ENCODE data around the gene ARHGAP26. TPM values are rescaled to one million over a fixed set of nuclear protein-coding genes. Genes with fewer than 3 reads are reported as not detected.

Gene ARHGAP26
- total RNA-seq, 1 experiment from 2014 or later: 65.5 TPM

GRCh38 chr5:142982821-142983200 lies 212.6 kb downstream of the ARHGAP26 start:
- no TSS peak for BruUV-seq (replicated peaks)
- in situ Hi-C loops (cut with HindIII; ENCODE audit: low pct_unique_long_range_greater_than_20kb, low sequenced_read_pairs) (no loop called here), intact Hi-C loops (cut with micrococcal nuclease; ENCODE audit: unreplicated experiment) (no loop called here)
- POLR2A ChIA-PET: no interaction called here
- H3K27ac ChIP-seq (ENCODE audit: low read length): no peak overlapping the region
- H3K27me3 ChIP-seq (ENCODE audit: control insufficient read depth, insufficient read depth, low read length): no peaks in the 10 kb centered on the region
- CTCF ChIA-PET: no interaction called here
- no peaks in the 10 kb centered on the region for H3K9me3 ChIP-seq (ENCODE audit: control insufficient read depth, insufficient read depth, low read depth, low read length)
- TF ChIP-seq CTCF (IDR thresholded peaks at IDR 0.05) (peak; percentile 25), POLR2AphosphoS5 (IDR thresholded peaks at IDR 0.05; ENCODE audit: low read depth, low read length) (no peak)
- ATAC-seq (peak; percentile 73), DNase-seq (ENCODE audit: low read depth, low spot score) (no peak)
- no peak overlapping the region for H3K4me3 ChIP-seq (ENCODE audit: low read depth in 2 of 2, low read length in 2 of 2)
- peaks cover 7% of the 10 kb centered on the region for H3K4me1 ChIP-seq (ENCODE audit: control insufficient read depth, insufficient read depth, low read length)
- H3K36me3 ChIP-seq (ENCODE audit: control insufficient read depth, insufficient read depth, low read length): no peaks in the 10 kb centered on the region

GRCh38 chr5:142984011-142984410 lies 213.8 kb downstream of the ARHGAP26 start:
- Histone ChIP-seq H3K4me1 (ENCODE audit: control insufficient read depth, insufficient read depth, low read length) (peaks cover 7% of the 10 kb centered on the region), H3K9me3 (ENCODE audit: control insufficient read depth, insufficient read depth, low read depth, low read length) (no peaks in the 10 kb centered on the region), H3K4me3 (ENCODE audit: low read depth in 2 of 2, low read length in 2 of 2) (no peak overlapping the region), H3K27me3 (ENCODE audit: control insufficient read depth, insufficient read depth, low read length) (no peaks in the 10 kb centered on the region), H3K27ac (ENCODE audit: low read length) (no peak overlapping the region), H3K36me3 (ENCODE audit: control insufficient read depth, insufficient read depth, low read length) (no peaks in the 10 kb centered on the region)
- in situ Hi-C loops (cut with HindIII; ENCODE audit: low pct_unique_long_range_greater_than_20kb, low sequenced_read_pairs): no loop called here
- BruUV-seq (replicated peaks): no TSS peak
- ChIA-PET POLR2A (no interaction called here), CTCF (no interaction called here)
- TF ChIP-seq SIN3A (IDR thresholded peaks at IDR 0.05; ENCODE audit: borderline replicate concordance, insufficient read depth, low read depth, low read length) (no peak), CTCF (IDR thresholded peaks at IDR 0.05) (no peak), TCF7L2 (IDR thresholded peaks at IDR 0.05; ENCODE audit: low read depth, low read length) (no peak), POLR2AphosphoS5 (IDR thresholded peaks at IDR 0.05; ENCODE audit: low read depth, low read length) (no peak), REST (IDR thresholded peaks at IDR 0.05; ENCODE audit: insufficient read depth in 1 of 2, low read depth in 2 of 2, low read length in 1 of 2) (no peak)
- intact Hi-C loops (cut with micrococcal nuclease; ENCODE audit: unreplicated experiment): no loop called here
- ATAC-seq (no peak), DNase-seq (ENCODE audit: low read depth, low spot score) (no peak)

- intact Hi-C loops (cut with micrococcal nuclease; ENCODE audit: unreplicated experiment): no loop called here
- CTCF ChIA-PET: no interaction called here
These were observed 214.3 kb downstream of the ARHGAP26 start for GRCh38 chr5:142984525-142984924.

More at GRCh38 chr5:142984525-142984924, 214.3 kb downstream of the ARHGAP26 start:
- BruUV-seq (replicated peaks): no TSS peak
- POLR2A ChIA-PET: interaction anchor here (0.7 kb wide), 1 partner anchor 24 kb away, joined by 4 read pairs; no protein-coding TSS in a partner anchor
- in situ Hi-C loops (cut with HindIII; ENCODE audit: low pct_unique_long_range_greater_than_20kb, low sequenced_read_pairs): no loop called here
- H3K4me3 ChIP-seq (ENCODE audit: low read depth in 2 of 2, low read length in 2 of 2): no peak overlapping the region
- DNase-seq (ENCODE audit: low read depth, low spot score) (no peak), ATAC-seq (no peak)
- H3K36me3 ChIP-seq (ENCODE audit: control insufficient read depth, insufficient read depth, low read length): no peaks in the 10 kb centered on the region
- no peaks in the 10 kb centered on the region for H3K27me3 ChIP-seq (ENCODE audit: control insufficient read depth, insufficient read depth, low read length)
- H3K27ac ChIP-seq (ENCODE audit: low read length): no peak overlapping the region
- no peaks in the 10 kb centered on the region for H3K9me3 ChIP-seq (ENCODE audit: control insufficient read depth, insufficient read depth, low read depth, low read length)
- TF ChIP-seq POLR2AphosphoS5 (IDR thresholded peaks at IDR 0.05; ENCODE audit: low read depth, low read length) (no peak), CTCF (IDR thresholded peaks at IDR 0.05) (no peak), SIN3A (IDR thresholded peaks at IDR 0.05; ENCODE audit: borderline replicate concordance, insufficient read depth, low read depth, low read length) (no peak), REST (IDR thresholded peaks at IDR 0.05; ENCODE audit: insufficient read depth in 1 of 2, low read depth in 2 of 2, low read length in 1 of 2) (no peak), TCF7L2 (IDR thresholded peaks at IDR 0.05; ENCODE audit: low read depth, low read length) (no peak)
- H3K4me1 ChIP-seq (ENCODE audit: control insufficient read depth, insufficient read depth, low read length): peaks cover 7% of the 10 kb centered on the region
